Measurements from ENCODE around the gene METTL6. TPM values are rescaled to one million over a fixed set of nuclear protein-coding genes. Genes with fewer than 3 reads are reported as not detected.

The METTL6 gene, protein sequence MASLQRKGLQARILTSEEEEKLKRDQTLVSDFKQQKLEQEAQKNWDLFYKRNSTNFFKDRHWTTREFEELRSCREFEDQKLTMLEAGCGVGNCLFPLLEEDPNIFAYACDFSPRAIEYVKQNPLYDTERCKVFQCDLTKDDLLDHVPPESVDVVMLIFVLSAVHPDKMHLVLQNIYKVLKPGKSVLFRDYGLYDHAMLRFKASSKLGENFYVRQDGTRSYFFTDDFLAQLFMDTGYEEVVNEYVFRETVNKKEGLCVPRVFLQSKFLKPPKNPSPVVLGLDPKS
- 10 to 100 TPM in 7 of 9 donors, 1 to 10 TPM in 2; 6.8 to 34.2 (median 13.3) TPM for total RNA-seq
- polyA plus RNA-seq: 10 to 100 TPM in 1 of 3 donors, 1 to 10 TPM in 2; 6.2 to 16.9 (median 8.4) TPM
- long read RNA-seq, donor 1, partial matches to known transcripts: 0 of 5 reads
- long read RNA-seq, donor 1, other reads (novel, unspliced or antisense): 0 of 5 reads
- long read RNA-seq, donor 2, partial matches to known transcripts: 0 of 2 reads
- long read RNA-seq, donor 2, other reads (novel, unspliced or antisense): 0 of 2 reads
- long read RNA-seq, donor 3, partial matches to known transcripts: 0 of 1 reads
- long read RNA-seq, donor 3, other reads (novel, unspliced or antisense): 0 of 1 reads
- long read RNA-seq, donor 4, full-length matches to known transcripts: 3 of 9 reads
- long read RNA-seq, donor 4, partial matches to known transcripts: 0 of 9 reads
- long read RNA-seq, donor 4, other reads (novel, unspliced or antisense): 6 of 9 reads
- long read RNA-seq, donor 5, partial matches to known transcripts: 2 of 14 reads
- long read RNA-seq, donor 5, other reads (novel, unspliced or antisense): 8 of 14 reads
- long read RNA-seq, donor 6, partial matches to known transcripts: 1 of 6 reads
- long read RNA-seq, donor 6, other reads (novel, unspliced or antisense): 4 of 6 reads
- long read RNA-seq, donor 7, partial matches to known transcripts: 0 of 1 reads
- long read RNA-seq, donor 7, other reads (novel, unspliced or antisense): 0 of 1 reads
- long read RNA-seq, donor 8, transcript METTL6-202 (6 exons, 1,335 nt): major isoform, 6 of 6 reads
- long read RNA-seq, donor 8, partial matches to known transcripts: 0 of 6 reads
- long read RNA-seq, donor 8, other reads (novel, unspliced or antisense): 0 of 6 reads
- long read RNA-seq, donor 9, full-length matches to known transcripts: 1 of 1 reads
- long read RNA-seq, donor 9, partial matches to known transcripts: 0 of 1 reads
- long read RNA-seq, donor 9, other reads (novel, unspliced or antisense): 0 of 1 reads
- long read RNA-seq, donor 10: 0 reads

DNA sequence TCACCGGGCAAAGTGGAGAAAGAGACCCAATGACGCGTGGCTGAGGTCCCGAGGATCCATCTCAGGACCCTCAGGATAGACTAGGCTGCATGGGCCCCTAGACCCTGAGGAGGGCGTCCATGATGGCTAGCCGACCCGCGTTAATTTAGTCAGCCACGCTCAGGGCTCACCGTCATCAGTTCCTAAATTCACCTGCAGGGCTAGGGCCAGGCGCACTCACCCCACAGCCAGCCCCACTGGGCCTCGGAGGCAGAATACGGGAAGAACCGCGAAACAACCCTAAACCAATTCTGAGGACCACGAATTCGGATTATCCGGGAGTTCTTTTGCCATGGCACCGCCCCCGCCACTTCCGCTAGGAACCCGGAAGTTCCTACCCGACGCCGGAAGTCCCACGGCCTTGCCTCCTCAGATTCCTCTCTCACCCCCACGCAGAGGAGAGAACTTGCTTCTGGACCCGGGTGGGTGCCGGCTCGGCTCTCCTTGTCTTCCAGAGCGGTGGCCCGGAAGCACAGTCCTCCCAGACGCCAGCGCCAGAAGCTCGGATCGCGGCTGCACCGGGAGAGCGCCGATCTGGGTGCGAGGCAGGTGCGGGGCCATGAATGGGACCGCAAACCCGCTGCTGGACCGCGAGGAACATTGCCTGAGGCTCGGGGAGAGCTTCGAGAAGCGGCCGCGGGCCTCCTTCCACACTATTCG, at the start of gene METTL6, which contains the start of gene EAF1:
Gene METTL6 (minus strand): TSS at position 363 of the 699 bp plus-strand sequence. CDS start 1,033 bp downstream, outside the sequence.
Gene EAF1 (plus strand): TSS at position 417 of the 699 bp plus-strand sequence. CDS start 182 bp downstream, at position 599.
- Histone ChIP-seq H3K4me3 (peak within 1 kb of the TSS; percentile 83 to 96 (median 90)), H3K36me3 (replicated peaks in 1 of 2) (peaks cover 0 to 25% of the 10 kb centered on the region in 2 donors), H3K4me1 (replicated peaks in 1 of 2) (peaks cover 8 to 39% of the 10 kb centered on the region in 2 donors), H3K27ac (peak within 1 kb of the TSS in 4 of 5 donors; percentile 44 to 82 (median 70)), H3K27me3 (no peaks in the 10 kb centered on the region), H3K9me3 (replicated peaks in 1 of 3) (no peaks in the 10 kb centered on the region)
- 0 to 4% (median 1%) methylated on average over 10 to 52 of the region's 52 CpGs for WGBS, 4 donors
- peak; percentile 74 to 89 (median 80) for DNase-seq
- TF ChIP-seq, protein P1, sequence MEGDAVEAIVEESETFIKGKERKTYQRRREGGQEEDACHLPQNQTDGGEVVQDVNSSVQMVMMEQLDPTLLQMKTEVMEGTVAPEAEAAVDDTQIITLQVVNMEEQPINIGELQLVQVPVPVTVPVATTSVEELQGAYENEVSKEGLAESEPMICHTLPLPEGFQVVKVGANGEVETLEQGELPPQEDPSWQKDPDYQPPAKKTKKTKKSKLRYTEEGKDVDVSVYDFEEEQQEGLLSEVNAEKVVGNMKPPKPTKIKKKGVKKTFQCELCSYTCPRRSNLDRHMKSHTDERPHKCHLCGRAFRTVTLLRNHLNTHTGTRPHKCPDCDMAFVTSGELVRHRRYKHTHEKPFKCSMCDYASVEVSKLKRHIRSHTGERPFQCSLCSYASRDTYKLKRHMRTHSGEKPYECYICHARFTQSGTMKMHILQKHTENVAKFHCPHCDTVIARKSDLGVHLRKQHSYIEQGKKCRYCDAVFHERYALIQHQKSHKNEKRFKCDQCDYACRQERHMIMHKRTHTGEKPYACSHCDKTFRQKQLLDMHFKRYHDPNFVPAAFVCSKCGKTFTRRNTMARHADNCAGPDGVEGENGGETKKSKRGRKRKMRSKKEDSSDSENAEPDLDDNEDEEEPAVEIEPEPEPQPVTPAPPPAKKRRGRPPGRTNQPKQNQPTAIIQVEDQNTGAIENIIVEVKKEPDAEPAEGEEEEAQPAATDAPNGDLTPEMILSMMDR (IDR thresholded peaks at IDR 0.05): peak in 3 of 6 experiments; percentile 21 to 37 (median 25)
- TF ChIP-seq POLR2A (IDR thresholded peaks at IDR 0.05): peak in 1 of 2 donors; percentile 36
- intact Hi-C loops (cut with DNase I): no loop called here

DNA sequence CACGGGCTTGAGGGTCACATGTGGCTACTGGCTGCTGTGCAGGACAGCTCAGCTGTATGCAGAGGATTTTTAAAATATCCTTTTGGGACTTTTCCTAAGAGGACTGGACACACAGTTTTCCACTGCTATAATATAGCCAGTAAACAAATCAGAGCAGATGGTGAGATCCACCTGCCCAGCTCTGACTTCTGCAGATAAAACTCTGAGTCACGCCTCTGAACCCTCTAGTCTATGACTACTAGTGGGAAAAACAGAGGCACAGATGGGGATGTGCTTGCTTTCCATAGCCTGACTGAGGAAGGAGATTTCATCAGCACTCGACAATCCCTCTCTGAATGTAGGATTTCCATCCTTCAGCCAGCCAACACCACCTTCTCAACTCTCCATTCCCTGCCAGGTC, 49.0 kb upstream of the METTL6 start:
- TF ChIP-seq POLR2A (IDR thresholded peaks at IDR 0.05): no peak
- TF ChIP-seq, protein P1 (IDR thresholded peaks at IDR 0.05): no peak
- Histone ChIP-seq H3K27me3 (no peaks in the 10 kb centered on the region), H3K4me3 (no peak overlapping the region), H3K9me3 (replicated peaks in 1 of 3) (no peaks in the 10 kb centered on the region), H3K27ac (no peak overlapping the region), H3K36me3 (replicated peaks in 1 of 2) (no peaks in the 10 kb centered on the region), H3K4me1 (replicated peaks in 1 of 2) (peaks cover 0 to 11% of the 10 kb centered on the region in 2 donors)
- intact Hi-C loops (cut with DNase I): no loop called here
- DNase-seq: peak in 1 of 7 donors; percentile 29
- 67 to 84% (median 79%) methylated on average over 3 of the region's 3 CpGs for WGBS, 4 donors

DNA sequence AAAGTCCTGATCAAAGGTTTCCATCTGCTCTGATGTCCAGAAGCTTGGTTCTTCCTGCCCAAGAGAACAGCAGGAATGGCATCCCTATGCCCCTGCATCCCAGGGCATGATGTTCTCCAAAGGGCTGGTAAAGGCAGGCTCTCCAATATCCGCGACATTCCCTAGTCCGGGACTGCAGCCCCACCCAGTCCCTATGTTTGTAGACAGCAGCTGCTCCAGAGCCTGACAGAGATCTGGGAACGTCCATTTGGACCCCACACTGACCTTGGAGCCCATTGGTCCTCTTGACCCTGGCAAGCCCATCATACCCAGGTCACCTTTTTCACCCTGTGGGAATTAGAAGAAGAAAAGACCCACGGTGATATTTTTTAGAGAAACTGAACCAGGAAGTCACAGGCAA, 47.8 kb upstream of the METTL6 start:
- intact Hi-C loops (cut with DNase I): no loop called here
- H3K4me1 ChIP-seq (replicated peaks in 1 of 2): peaks cover 0 to 11% of the 10 kb centered on the region in 2 donors
- no peak overlapping the region for H3K4me3 ChIP-seq
- TF ChIP-seq, protein P1 (IDR thresholded peaks at IDR 0.05): no peak
- TF ChIP-seq POLR2A (IDR thresholded peaks at IDR 0.05): no peak
- no peaks in the 10 kb centered on the region for H3K27me3 ChIP-seq
- WGBS, 4 donors: 56 to 91% (median 64%) methylated on average over 3 to 5 of the region's 5 CpGs
- H3K36me3 ChIP-seq (replicated peaks in 1 of 2): no peaks in the 10 kb centered on the region
- DNase-seq: peak in 1 of 7 donors; percentile 31
- H3K9me3 ChIP-seq (replicated peaks in 1 of 3): no peaks in the 10 kb centered on the region
- no peak overlapping the region for H3K27ac ChIP-seq

Data from adrenal gland (tissue), 19 donors.